ENCODE measurements around the gene NCAN.
"Not testable (repeated sequence)": the region's sequence is repeated elsewhere in the genome, so short reads cannot be mapped to it uniquely, and the experiment has no call there.

NCAN gene

DNA sequence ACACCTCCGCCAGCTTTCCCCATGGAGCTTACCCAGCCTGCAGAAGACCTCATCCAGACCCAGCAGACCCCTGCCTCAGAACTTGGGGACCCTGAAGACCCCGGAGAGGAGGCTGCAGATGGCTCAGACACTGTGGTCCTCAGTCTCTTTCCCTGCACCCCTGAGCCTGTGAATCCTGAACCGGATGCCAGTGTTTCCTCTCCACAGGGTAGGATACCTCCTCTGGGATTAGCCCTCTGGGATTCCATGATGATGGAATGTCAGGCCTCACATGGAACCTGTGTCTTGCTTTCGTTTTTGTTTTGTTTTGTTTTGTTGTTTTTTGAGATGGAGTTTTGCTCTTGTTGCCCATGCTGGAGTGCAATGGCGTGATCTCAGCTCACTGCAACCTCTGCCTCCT lies 17.8 kb upstream of the NCAN start:
- DNase-seq (ENCODE audit: low read depth in 2 of 2): no peak

DNA sequence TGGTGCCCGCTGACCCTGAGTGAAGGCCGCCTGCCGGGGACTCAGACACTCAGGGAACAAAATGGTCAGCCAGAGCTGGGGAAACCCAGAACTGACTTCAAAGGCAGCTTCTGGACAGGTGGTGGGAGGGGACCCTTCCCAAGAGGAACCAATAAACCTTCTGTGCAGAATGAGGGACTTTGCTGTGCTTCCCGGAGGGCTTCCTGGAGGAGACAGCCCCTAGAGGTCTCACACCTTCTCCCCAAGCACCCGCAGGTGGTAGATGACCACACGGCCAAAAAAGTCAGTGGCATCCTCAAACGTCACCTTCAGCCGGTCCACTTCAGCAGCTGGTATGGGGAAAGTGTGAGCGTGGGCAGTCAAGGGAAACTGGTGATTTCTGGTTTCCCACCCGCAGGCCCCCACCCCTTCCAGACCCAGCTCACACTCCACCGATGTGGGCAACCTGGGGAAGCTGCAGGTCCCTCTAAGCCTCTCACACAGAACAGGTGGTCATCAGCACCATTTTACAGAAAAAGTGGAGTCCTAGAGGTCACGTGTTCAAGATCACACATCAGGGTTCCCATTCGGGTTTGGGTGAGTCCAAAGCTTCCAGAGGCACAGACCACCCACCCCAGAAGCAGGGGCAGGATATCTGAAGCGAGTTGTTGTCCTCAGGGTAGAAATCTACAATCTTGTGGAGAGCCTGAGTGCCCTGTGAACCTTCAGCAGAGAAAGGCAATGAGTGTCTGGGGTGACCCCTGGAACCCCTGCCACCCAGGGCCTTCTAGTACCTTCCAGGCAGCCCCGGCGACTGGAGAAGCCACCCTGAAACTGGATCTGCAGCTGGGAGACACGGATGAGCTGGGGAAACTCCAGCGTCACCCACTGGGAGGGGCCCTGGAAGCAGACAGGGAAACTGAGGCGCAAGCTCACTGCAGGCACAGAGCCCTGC lies 9.8 kb upstream of the NCAN start:
- no peak for DNase-seq (ENCODE audit: low read depth in 2 of 2)

DNA sequence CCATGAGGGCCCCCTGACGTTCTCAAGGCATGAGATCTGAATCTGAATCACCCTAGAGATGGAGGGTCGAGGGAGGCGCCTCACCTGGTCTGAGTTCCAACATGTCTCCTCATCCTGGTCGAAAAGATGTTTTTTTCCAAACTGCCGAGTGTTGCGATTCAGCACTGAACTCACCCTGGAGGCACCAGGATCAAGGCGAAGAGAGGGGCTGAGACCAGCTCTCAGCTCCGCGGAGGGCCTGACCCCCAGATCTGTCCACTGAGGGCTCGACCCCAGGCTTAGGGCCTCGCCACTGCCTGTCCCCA lies 9.1 kb upstream of the NCAN start:
- DNase-seq (ENCODE audit: low read depth in 2 of 2): no peak

DNA sequence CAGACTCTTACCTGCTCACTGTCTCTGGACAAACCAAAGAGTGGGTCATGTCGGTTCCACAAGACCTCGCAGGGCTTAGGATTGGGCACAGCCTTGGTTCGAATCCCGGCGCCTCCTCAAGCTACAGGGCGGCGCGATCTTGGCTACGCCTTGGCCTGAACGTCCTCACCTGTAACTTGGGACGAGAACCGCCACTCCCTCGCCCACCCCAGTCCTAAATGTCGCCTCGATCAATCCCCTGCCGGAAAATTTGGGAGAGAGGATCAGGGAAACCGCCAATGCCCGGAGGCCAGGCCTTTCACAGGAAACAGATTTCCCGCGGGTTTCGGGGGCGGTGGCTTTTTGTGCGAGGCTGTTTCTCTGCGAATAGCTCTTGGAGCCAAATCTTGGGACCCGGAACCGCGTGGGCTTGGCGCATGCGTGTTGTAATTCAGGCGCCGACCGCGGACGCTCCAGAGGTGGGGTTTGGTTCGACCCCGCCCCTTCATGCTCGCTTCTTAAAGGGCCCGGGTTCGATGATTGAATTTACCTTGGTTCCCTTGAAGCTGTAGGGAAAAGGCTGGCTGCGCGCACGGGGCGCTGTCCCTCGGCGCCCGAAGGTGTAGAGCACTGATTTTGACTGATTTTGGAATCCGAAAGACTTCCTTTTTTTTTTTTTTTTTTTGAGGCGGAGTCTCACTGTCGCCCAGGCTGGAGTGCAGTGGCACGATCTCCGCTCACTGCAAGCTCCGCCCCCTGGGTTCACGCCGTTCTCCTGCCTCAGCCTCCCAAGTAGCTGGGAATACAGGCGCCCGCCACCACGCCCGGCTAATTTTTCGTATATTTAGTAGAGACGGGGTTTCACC lies 8.5 kb upstream of the NCAN start, which contains the start of gene NR2C2AP:
TSS of gene NR2C2AP (minus strand) at position 403 of the 845 bp plus-strand sequence. CDS start at position 49, 354 bp downstream.
- peak; percentile 82 for DNase-seq (ENCODE audit: low read depth in 2 of 2)

DNA sequence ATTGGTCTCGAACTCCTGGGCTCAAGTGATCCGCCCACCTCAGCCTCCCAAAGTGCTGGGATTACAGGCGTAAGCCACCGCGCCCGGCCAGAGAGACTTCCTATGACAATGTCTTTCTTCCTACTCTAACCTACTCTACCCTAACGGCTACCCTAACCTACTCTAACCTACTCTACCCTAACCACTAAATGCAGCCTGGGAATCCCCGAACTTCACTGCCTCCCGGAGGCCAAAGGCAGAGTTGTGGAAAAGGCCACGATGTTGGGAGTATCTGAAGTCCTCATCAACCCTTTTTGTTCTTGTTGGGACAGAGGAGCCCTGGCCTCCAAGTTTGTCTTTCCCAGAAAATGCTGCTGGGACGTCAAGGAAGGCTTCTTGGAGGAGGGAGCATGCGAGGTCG lies 7.6 kb upstream of the NCAN start:
- no peak for DNase-seq (ENCODE audit: low read depth in 2 of 2)

DNA sequence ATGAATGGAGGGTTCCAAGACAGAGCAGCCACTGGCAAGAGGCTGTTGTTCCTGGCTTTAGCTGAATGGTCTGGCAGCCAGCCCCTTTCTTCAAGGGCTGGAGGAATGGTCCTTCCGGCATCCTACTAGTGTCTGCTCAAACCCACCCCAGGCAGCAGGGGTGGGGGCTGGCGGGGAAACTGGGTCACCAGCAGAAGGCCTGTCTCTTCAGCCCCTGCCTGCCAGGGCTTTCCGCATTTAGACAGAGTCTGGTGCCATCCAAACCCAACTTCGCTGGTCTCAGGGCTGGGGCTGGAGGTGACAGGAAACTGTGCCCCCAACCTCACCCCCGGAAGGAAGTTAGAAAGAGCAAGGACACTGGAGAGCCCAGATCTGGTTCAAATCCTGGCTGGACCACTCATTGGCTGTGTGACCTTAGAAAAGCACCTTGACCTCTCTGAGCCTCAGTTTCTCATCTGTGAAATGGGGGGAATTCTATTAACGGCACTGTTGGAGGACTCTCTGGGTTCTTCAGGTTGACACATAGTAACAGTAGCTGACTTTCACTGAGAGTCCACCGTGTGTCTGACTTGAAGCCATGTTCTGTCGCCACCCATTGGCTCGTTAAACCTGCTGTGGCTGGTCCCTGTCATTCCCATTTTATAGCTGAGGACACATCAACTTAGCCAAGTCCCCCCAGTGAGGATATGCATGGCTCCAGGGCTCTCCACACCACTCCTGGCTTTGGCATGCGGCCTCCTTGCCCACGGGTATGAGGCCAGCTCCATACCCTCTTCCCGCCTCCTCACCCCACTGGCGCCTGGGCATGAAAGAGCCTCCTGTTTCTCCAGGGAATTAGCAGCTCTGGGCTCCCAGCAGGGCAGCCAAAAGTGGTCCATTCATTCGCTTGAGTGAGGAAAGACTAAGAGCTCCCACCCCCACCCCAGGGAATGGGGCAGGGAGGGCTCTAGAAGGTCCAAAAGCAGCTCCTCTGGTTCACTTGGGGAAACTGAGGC lies 6.0 kb upstream of the NCAN start:
- DNase-seq (ENCODE audit: low read depth in 2 of 2): no peak

DNA sequence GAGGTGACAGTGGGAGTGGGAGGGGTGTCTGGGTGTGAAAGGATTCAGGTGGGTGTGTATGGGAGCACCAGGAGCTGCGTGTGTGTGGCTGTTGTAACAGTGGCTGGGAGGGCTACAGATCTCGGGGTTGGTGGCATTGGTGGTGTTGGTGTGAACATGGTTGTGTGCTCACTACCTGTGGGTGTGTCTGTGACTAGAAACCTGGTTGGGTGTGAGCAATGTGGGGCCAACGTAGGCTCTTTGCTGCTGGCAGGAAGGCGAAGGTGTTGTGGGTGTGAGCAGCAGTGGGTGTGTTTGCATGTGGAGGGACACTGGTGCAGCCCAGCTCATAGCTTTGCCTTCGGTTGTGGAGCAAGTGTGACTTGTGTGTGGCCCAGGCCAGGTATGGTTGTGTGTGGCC lies 4.8 kb upstream of the NCAN start:
- no peak for DNase-seq (ENCODE audit: low read depth in 2 of 2)

DNA sequence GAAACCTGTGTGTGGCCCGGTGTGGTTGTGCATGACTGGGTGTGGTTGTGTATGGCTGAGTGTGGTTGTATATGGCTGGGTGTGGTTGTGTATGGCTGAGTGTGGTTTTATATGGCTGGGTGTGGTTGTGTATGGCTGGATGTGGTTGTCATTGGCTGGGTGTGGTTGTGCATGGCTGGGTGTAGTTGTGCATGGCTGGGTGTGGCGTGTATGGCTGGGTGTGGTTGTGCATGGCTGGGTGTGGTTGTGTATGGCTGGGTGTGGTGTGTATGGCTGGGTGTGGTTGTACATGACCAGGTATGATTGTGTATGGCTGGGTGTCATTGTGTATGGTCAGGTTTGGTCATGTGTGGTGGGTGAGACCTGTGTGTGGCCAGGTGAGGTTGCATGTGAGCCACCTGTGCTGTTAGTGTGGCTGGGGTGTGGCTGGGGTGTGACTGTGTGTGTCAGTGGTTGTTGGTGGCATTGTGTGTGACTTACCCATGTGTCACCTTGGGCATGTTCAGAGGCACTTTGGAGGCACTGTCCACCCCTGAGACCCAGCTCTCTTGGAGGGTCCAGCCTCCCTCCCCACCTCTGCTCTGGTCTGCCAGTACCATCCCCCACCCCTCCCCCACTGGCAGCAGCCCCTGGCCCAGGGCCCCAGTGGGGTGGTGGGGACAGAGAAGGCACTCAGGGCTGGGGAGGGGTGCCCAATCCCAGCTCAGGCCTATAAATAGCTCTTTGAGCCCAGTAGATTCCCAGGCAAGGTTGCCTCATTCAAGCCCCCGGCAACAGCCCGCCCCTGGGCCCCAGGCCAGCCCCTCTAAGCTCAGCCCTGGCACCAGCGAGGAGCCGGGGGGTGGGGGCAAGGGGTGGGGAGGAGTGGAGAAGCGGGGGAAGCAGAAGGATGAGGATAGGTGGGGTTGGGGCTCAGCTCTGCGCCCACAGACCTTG lies 3.9 kb upstream of the NCAN start:
- no peak for DNase-seq (ENCODE audit: low read depth in 2 of 2)

DNA sequence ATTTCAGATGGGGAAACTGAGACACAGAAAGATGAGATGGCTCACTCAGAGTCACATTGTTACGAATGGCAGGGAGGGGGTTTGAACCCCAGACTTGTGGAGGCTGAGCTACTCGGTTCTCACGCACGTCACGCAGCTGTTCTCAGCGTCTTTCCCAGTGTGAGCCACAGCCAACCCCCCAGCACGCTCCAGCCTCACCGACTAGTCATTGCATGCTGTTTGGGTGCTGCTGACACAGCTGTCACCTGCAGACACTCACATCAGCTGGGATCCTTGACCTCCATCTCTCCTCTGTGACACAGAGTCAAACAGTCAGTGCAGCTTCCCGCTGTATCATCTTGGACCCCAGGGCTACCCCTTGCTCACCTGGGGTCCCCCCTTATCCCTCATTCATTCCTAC lies 2.4 kb upstream of the NCAN start:
- DNase-seq (ENCODE audit: low read depth in 2 of 2): no peak

DNA sequence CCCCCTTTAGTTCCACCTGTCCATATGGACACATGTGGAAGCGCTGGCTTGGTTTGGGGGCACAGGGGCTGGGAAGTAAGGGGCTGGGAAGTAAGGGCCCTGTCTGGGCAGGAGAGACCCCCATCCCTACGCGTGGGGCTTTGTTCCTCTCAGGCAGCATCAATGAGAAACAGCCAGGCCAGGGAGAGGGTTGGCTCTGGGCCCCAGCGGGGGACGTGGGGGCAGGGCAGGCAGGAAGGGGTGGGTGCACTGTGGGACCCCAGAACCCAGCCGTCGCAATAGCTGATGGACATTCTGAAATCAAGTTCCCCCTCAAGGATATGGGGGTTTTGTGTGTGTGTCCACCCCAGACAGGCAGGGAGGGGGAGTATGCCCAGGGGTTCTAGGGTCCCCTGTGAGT lies 1.2 kb downstream of the NCAN start:
- no peak for DNase-seq (ENCODE audit: low read depth in 2 of 2)

DNA sequence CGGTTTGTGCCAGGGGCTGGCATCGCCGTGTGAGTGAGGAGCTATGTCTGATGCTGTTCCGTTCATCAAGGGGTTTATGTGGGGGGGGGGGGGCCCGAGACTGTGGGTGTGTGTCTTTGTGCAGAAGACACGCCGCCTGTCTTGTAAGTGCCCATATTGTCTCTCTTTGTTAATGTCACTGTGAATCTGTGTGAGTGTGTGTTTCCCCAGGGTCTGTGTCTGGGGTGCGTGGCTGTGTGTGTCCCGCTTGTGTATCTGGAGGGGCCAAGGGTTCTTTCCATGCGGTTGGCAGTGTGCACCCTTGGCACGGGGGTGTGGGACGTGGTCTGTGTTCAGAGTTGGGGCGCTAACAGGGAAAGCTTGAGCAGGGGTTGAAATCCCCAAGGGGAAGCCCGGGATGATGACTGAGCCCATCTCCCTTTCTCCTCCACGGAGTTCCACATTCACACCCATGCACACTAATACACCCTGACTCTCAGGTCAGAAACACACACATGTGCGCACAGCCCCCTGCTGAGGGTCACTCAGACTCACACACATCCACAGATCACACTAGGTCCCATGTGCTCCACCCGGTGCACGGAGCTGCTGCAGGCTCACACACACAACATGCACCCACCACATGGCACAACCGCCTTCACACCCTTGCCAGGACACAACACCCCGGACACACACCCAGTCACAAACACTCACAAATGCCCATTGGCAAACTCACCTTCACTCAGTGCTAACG lies 1.8 kb downstream of the NCAN start:
- no peak for DNase-seq (ENCODE audit: low read depth in 2 of 2)

DNA sequence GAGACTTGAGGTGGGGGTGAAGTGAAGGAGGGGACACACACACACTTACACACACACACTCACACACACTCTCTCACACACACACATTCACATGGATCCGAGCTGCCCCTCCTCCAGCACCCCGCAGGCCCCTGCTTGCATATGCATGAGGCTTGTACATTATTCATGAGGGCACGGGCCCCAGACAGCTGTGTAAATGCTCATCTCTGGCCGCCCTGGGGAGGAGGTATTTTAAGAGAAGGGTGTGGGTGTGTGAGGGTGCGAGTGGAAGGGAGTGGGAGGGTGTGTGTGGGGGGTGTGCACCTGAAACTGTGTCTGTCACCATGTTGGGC lies 2.4 kb downstream of the NCAN start:
- no peak for DNase-seq (ENCODE audit: low read depth in 2 of 2)

DNA sequence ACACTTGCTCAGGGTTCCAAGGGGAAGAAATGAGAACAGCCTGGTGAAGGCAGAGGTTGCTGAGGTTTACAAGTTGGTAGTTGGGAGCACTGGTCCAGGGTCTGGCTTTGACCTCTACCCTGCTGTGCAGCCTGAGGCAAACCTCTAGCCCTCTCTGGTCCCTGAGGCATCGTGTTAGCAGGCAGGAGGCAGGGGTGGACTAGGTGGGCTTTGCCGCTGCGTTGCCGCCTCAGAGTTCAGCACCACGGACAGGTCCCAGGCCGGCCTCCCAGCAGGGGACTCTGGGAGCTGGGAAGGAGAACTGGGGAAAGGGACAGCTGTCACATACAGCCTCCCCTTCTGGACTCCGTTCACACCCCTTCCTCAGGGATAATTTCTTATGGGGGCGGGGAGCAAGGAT lies 3.1 kb downstream of the NCAN start:
- DNase-seq (ENCODE audit: low read depth in 2 of 2): no peak

DNA sequence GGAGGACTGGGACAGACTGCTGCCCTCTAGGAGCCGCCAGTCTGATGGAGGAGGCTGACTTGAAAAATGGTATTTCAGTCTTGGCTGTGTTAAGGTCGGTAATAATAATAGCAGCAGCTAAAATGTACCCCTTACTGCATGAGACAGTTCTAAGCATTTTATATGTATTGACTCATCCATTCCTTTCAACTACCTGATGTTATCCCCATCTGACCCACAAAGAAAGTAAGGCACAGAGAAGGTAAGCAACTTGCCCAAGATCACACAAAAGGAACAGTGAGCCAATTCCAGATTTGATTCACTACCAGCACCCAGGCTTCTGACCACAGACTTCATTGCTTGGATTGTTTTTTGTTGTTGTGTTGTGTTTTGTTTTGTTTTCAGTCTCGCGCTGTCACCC lies 4.0 kb downstream of the NCAN start:
- DNase-seq (ENCODE audit: low read depth in 2 of 2): no peak

DNA sequence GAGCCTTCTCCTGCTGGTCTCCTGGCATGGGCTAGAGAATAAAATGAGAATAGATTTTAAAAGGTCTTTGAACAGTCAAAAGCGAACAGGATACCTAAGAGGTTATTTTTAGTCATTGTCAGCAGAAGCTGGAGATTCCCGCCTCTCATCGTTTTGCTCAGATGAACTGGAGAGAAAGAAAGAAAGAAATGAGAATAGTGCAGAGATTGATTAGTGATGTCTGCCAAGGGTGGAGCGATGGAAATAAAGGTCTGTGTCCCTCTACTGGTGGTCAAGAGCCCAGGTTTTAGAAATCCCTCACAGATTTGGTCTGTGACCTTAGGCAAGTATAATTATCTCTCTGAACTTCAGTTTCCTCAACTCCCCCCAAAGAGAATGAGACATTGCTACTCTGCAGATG lies 5.3 kb downstream of the NCAN start:
- DNase-seq (ENCODE audit: low read depth in 2 of 2): no peak

DNA sequence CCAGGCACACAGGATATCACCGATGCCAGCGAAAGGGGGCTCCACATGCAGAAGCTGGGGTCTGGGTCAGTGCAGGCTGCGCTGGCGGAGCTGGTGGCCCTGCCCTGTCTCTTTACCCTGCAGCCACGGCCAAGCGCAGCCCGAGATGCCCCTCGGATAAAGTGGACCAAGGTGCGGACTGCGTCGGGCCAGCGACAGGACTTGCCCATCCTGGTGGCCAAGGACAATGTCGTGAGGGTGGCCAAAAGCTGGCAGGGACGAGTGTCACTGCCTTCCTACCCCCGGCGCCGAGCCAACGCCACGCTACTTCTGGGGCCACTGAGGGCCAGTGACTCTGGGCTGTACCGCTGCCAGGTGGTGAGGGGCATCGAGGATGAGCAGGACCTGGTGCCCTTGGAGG lies 7.2 kb downstream of the NCAN start:
- no peak for DNase-seq (ENCODE audit: low read depth in 2 of 2)

DNA sequence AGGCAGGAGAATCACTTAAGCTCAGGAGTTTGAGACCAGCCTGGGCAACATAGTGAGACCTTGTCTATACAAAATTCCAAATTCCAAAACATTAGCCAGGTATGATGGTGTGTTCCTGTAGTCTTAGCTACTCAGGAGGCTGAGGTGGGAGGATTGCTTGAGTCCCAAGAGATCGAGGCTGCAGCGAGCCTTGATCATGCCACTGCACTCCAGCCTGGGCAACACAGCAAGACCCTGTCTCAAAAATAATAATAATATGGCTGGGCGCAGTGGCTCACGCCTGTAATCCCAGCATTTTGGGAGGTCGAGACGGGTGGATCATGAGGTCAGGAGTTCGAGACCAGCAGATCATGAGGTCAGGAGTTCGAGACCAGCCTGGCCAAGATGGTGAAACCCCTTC lies 9.2 kb downstream of the NCAN start:
- not testable (repeated sequence) for DNase-seq (ENCODE audit: low read depth in 2 of 2)

DNA sequence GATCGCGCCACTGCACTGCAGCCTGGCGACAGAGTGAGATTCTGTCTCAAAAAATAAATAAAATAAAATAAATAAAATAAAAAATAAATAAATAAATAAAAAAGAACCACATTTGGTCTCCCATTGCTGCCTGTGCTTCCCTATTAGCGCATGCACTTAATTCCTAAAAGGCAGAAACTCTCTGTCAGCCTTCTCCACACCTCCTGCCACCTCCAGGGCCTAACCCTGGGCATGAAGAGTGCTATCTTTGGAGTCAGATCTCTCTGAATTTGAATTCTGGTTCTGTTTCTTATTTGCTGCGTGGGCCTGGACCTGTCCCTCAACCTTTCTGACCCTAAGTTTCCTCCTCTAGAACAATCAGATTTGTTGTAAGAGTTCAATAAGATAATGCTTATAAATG lies 11.3 kb downstream of the NCAN start:
- DNase-seq (ENCODE audit: low read depth in 2 of 2): no peak

DNA sequence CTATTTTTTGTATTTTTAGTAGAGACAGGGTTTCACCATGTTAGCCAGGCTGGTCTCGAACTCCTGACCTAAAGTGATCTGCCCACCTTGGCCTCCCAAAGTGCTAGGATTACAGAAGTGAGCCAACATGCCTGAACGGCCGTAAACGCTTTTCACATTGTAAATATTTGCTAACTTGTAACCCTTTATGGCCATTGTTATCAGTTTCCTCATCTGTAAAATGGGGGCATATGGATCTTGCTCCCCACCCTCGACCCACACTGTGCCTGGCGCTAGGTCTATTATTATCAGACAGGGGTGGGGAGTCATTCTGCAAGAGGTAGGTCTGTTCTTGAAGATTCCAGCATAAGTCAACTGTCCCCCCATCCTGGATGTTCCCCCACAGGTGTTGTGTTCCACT lies 11.9 kb downstream of the NCAN start:
- DNase-seq (ENCODE audit: low read depth in 2 of 2): no peak

All from stimulated activated CD8-positive, alpha-beta memory T cell treated with anti-CD3 and anti-CD28 coated beads, Interleukin-2, amount 100 ng/mL, for 1 hour (primary cell).